HG02610 (cell line): ENCODE data around the gene MRPL34.
A peak's percentile ranks its signal among the peaks of the same experiment; 100 is the strongest.
"Not testable (repeated sequence)": the region's sequence is repeated elsewhere in the genome, so short reads cannot be mapped to it uniquely, and the experiment has no call there.

ENCODE experiments used
- ATAC-seq: cut with Tn5 transposase; IDR thresholded peaks from one replicate; pipeline ENCODE4 v1.9.1; 2021; ENCODE audit warnings: mild to moderate bottlenecking, moderate library complexity; ENCODE audit not compliant: unreplicated experiment

MRPL34 gene

DNA sequence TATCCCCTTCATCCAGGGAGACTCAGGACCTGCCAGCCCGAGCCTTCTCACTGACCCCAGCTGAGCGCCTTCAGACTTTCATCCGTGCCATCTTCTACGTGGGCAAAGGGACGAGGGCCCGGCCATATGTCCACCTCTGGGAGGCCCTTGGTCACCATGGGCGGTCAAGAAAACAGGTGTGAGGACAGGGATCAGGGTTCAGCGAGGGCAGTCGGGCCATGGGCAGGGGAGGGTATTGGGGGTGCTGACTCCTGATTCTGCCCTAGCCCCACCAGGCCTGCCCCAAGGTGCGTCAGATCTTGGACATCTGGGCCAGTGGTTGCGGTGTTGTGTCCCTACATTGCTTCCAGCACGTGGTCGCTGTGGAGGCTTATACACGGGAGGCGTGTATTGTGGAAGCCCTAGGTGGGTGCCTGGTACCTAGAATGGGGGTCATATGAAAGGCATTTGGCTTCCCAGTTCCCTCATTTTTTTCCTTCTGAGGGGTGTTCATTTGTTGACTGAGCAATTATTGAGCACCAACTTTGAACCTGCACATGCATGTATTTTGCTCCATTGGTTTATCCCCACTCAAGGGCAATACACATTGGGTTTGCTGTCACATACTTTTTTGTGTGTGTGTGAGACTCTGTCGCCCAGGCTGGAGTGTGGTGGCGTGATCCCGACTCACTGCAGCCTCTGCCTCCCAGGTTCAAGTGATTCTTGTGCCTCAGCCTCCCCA lies 20.1 kb upstream of the MRPL34 start:
- ATAC-seq, result no peak

- no peak for ATAC-seq
These were observed 19.4 kb upstream of the MRPL34 start for GRCh38 chr19:17286263-17286662.

- no peak for ATAC-seq
These were observed 18.9 kb upstream of the MRPL34 start for GRCh38 chr19:17286752-17287151.

GRCh38 chr19:17289489-17289888 lies 16.2 kb upstream of the MRPL34 start:
- ATAC-seq, result no peak

- peak; percentile 91 for ATAC-seq
These were observed 13.2 kb upstream of the MRPL34 start for GRCh38 chr19:17292301-17293074.

DNA sequence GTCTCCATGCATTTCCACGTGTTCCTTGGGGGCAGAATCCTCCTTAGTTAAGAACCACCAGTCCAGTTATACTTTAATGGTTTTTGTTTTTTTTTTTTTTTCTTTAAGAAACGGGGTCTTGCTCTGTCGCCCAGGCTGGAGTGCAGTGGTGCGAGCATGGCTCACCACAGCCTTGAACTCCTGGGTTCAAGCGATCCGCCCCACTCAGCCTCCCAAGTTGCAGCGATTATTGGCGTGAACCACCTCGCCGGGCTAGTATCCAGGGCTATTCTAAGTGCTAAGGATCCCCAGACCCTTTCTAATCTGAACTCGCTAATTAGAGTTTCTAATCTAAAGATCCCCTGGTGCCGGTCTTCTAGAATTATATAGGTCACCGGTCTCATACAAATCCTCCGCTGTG lies 12.1 kb upstream of the MRPL34 start:
- ATAC-seq, result no peak

DNA sequence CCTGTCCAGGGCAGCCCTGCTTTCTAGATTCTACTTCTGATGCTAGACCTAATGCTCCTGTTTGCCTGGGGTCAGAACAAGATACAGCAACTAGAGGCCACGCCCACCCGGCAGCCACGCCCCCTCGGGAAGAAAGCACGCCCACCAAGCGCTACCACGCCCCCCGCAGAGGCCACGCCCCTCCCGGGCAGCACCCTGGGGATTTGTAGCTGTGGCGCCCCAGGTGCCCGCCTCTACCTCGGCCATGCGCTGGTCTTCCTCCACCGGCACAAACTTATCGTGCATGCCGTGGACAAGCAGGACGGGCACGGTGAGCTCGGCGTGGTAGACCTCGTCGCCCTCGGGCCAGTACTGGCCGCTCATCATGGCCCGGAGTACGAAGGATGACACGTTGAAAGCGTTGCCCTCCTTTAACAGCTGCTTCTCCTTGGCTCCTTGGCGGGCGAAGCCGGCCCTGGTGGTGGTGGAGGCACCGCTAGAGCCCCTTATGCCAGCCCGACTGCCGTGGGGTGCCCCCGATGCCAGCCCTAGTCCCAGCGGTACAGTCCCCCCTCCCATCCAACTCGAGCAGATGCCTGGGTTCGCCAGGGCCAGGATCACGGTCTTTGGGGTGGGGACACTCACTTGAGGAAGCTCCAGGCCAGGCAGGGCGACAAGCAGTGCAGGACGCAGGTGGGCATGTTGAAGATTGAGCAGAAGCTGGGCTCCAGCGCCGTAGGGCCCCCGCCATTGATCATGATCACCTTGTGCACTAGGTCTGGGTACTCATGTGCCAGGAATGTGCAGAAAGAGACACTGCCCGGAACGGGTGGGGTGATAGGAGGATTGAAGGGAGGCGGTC lies 11.4 kb upstream of the MRPL34 start:
- no peak for ATAC-seq

DNA sequence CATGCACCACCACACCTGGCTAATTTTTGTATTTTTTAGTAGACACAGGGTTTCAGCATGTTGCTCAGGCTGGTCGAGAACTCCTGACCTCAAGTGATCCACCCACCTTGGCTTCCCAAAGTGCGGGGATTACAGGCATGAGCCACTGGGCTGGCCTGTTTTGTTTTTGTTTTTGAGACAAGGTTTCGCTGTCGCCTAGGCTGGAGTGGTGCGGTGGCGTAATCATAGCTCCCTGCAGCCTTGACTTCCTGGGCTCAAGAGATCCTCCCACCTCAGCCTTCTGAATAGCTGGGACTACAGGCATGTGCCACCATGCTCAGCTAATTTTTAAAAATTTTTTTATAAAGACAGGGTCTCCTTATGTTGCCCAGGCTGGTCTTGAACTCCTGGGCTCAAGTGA lies 10.1 kb upstream of the MRPL34 start:
- not testable (repeated sequence) for ATAC-seq

GRCh38 chr19:17296273-17296672 lies 9.4 kb upstream of the MRPL34 start:
- ATAC-seq, result no peak

DNA sequence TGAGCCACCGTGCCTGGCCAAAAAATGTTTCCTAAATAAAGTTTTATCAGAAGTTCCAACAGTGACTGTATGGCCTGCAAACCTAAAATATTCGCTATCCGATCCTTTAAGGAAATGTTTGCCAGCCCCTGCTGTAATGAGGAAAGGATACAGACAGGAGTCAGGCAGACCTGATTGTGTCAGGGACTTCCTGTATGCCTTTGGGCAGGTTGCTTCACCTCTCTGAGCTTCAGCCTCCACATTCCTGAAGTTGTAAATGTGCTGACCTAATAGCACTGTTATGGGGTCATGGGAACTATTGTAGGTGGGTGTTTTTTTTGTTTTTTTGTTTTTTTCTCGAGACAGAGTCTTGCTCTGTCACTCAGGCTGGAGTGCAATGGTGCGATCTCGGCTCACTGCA lies 8.7 kb upstream of the MRPL34 start:
- ATAC-seq, result no peak

- no peak for ATAC-seq
These were observed 4.6 kb upstream of the MRPL34 start for GRCh38 chr19:17300992-17301619.

DNA sequence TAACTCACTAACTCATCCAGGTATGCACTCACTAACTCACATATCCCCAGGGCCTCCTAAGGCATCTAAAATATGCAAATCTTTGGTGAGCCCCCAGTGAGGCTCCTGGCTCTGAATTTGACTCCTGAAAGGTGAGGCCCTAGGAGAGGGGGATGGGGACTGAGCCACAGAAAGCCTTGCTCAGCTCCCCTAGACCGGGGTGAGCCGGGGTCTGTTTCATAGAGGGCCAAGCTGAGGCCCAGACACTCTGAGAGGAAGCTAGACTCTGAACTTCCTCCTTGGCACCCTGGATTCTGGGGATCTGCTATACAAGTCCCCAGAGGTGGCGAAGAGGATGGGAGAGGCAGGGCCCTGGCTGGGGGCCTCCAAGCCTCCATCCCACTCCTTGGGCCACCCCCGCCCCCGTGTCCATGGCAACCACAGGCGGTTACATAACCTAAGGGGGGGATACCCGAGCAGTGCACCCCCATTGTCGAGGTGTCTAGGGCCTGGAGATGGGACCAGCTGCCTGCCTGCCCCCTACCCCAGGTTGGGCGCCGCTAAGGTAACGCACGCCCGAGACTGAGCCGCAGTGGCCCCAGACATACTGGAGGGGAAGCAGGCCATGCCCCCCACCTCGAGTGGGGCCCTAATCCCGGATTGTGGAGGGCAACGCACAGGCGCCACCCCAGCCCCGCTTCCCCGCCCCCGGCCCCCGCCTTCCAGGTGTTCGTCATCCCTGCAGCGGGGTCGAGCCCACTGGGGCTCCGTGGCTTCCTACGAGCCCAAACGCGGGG lies 3.1 kb upstream of the MRPL34 start:
- no peak for ATAC-seq

GRCh38 chr19:17303167-17303939 lies 2.3 kb upstream of the MRPL34 start, which contains the start of gene ABHD8:
Gene ABHD8, minus strand, starts transcription at chr19:17303425. Its CDS starts 1,809 bp downstream, at chr19:17301616.
- ATAC-seq, result peak; percentile 59

- ATAC-seq, result no peak
These were observed 1.8 kb upstream of the MRPL34 start for GRCh38 chr19:17303940-17304267.

DNA sequence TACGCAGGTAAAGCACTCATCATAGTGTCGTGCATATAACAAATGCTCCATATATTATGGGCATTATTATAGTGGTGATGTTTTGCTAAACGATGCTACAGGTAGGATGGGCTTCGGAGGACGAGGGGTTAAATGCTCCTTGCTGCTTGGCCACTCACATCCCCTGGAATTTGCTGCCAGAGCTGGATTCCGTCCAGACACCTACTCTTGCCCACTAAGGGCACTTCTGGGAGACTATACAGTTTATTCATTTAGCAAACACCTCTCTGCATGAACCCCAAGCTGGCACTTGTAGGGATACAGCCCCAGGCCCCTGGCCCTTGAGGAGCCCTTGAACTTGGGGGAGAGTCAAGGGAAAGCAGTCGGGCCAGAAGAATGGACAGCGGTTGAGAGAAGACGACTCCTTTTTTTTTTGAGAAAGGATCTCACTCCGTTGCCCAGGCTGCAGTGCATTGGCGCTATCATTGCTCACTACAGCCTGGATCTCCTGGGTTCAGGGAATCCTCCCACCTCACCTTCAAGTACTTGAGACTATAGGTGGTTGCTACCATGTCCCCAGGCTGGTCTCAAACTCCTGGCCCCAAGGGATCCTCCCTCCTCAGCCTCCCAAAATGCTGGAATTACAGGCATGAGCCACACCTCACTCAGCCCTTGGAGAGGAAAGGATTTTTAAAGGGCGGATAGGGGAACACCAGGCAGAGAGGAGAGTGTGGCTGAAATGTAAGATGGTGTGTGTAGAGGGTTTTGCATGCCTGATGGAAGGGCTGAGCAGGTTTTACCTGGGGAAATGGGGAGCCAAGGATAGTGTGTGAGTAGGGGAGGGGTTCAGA lies 1.1 kb upstream of the MRPL34 start:
- ATAC-seq, result no peak

- ATAC-seq, result no peak
These were observed 506 bp upstream of the MRPL34 start for GRCh38 chr19:17305216-17305516.

DNA sequence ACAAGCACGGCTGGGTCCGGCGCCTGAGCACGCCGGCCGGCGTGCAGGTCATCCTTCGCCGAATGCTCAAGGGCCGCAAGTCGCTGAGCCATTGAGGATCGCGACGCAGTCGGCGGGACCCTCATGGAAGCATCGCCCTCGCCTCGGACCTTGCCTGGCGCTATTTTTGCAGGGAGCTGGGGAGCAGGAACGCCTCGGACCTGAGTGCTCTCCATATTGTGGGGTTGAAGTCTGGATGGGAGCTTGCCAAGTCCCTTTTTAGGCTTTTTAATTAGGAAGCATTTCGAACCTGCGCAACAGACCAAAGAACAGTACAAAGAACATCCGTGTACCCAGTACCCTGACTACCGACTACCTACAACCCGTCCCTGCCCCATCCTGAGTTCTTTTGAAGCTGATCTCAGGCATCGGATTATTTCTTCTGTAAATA lies 628 bp downstream of the MRPL34 start:
- no peak for ATAC-seq

GRCh38 chr19:17307876-17308377 lies 2.3 kb downstream of the MRPL34 start:
- no peak for ATAC-seq
